Measurements from ENCODE around the gene LRRC8D. TPM values are rescaled to one million over a fixed set of nuclear protein-coding genes. Genes with fewer than 3 reads are reported as not detected.
A peak's percentile ranks its signal among the peaks of the same experiment; 100 is the strongest.

LRRC8D gene
- total and polyA plus RNA-seq, 2 donors from 2014 or later: 16.3 to 36.6 TPM

DNA sequence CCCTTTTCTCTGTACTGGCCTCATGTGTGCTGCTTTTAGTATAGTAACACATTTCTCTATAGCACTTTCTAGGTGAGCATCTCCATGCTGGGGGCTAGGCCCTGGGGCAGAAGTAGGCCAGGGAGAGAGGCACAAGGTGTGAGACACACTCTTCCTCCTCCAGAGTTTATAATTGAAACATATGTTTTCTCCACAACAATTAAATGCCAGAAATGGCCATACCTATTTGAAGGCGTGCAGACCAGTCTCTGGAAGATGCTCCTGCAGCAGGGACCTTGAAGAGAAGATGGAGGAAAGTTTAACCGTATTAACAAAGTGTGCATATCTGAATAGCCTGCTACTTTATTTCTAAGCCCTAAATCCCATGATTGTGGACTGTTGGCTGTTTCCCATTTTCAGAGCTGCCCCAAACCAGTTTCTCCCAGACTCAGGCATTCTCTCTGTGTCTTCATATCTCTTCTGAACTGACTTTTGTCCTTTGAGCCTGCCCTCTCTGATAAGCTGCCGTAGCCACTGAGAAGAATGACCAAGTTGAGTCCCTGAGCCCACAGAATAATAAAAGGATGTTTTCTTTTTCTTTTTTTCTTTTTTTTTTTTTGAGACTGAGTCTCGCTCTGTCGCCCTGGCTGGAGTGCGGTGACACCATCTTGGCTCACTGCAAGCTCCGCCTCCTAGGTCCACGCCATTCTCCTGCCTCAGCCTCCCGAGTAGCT, 81.3 kb downstream of the LRRC8D start:
- no peak for DNase-seq
- Histone ChIP-seq H3K27ac (ENCODE audit: low read depth in 2 of 2, low read length in 2 of 2) (no peak overlapping the region), H3K4me3 (ENCODE audit: low read length in 3 of 3) (no peak overlapping the region), H3K4me1 (ENCODE audit: control insufficient read depth in 2 of 3, insufficient read depth in 2 of 3, low read depth in 1 of 3, low read length in 3 of 3) (peaks cover 4 to 6% (median 5%) of the 10 kb centered on the region in 3 donors), H3K9me3 (ENCODE audit: control insufficient read depth in 2 of 3, insufficient read depth in 1 of 3, low read length in 3 of 3) (no peaks in the 10 kb centered on the region), H3K27me3 (ENCODE audit: control insufficient read depth, insufficient read depth, low read length) (no peaks in the 10 kb centered on the region), H3K36me3 (ENCODE audit: control insufficient read depth in 2 of 3, insufficient read depth in 3 of 3, low read length in 3 of 3) (peaks cover 0 to 2% (median 0%) of the 10 kb centered on the region in 3 donors), H3K9ac (ENCODE audit: low read length in 3 of 3) (no peak overlapping the region)
- intact Hi-C loops (cut with DNase I): no loop called here
- no peak for FAIRE-seq
- TF ChIP-seq, protein P1, sequence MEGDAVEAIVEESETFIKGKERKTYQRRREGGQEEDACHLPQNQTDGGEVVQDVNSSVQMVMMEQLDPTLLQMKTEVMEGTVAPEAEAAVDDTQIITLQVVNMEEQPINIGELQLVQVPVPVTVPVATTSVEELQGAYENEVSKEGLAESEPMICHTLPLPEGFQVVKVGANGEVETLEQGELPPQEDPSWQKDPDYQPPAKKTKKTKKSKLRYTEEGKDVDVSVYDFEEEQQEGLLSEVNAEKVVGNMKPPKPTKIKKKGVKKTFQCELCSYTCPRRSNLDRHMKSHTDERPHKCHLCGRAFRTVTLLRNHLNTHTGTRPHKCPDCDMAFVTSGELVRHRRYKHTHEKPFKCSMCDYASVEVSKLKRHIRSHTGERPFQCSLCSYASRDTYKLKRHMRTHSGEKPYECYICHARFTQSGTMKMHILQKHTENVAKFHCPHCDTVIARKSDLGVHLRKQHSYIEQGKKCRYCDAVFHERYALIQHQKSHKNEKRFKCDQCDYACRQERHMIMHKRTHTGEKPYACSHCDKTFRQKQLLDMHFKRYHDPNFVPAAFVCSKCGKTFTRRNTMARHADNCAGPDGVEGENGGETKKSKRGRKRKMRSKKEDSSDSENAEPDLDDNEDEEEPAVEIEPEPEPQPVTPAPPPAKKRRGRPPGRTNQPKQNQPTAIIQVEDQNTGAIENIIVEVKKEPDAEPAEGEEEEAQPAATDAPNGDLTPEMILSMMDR (IDR thresholded peaks at IDR 0.05; ENCODE audit: borderline replicate concordance, extremely low read depth, insufficient read depth): no peak

DNA sequence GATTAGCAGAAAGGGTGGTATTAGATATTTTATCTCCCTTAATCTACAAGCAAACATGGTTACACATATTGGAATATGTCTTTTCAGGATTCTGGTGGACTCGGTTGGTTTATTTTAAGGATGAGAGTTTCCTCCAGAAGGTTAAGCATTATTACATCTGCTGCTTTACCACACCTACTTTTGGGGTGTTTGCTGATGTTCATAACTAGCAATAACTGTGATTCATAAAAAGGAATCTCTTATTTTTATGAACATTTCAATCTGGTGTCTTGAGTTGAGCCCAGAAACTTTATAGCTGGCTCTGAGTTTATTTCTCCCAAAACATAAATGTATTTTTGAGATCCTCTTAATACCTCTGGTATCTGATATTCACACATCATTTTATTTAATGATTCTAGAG, 82.7 kb downstream of the LRRC8D start:
- TF ChIP-seq, protein P1 (IDR thresholded peaks at IDR 0.05; ENCODE audit: borderline replicate concordance, extremely low read depth, insufficient read depth): no peak
- no peak for DNase-seq
- Histone ChIP-seq H3K27ac (ENCODE audit: low read depth in 2 of 2, low read length in 2 of 2) (no peak overlapping the region), H3K4me1 (ENCODE audit: control insufficient read depth in 2 of 3, insufficient read depth in 2 of 3, low read depth in 1 of 3, low read length in 3 of 3) (peaks cover 4 to 6% (median 5%) of the 10 kb centered on the region in 3 donors), H3K9me3 (ENCODE audit: control insufficient read depth in 2 of 3, insufficient read depth in 1 of 3, low read length in 3 of 3) (no peaks in the 10 kb centered on the region), H3K4me3 (ENCODE audit: low read length in 3 of 3) (no peak overlapping the region), H3K36me3 (ENCODE audit: control insufficient read depth in 2 of 3, insufficient read depth in 3 of 3, low read length in 3 of 3) (peaks cover 0 to 2% (median 0%) of the 10 kb centered on the region in 3 donors), H3K27me3 (ENCODE audit: control insufficient read depth, insufficient read depth, low read length) (no peaks in the 10 kb centered on the region), H3K9ac (ENCODE audit: low read length in 3 of 3) (no peak overlapping the region)
- intact Hi-C loops (cut with DNase I): no loop called here
- no peak for FAIRE-seq

DNA sequence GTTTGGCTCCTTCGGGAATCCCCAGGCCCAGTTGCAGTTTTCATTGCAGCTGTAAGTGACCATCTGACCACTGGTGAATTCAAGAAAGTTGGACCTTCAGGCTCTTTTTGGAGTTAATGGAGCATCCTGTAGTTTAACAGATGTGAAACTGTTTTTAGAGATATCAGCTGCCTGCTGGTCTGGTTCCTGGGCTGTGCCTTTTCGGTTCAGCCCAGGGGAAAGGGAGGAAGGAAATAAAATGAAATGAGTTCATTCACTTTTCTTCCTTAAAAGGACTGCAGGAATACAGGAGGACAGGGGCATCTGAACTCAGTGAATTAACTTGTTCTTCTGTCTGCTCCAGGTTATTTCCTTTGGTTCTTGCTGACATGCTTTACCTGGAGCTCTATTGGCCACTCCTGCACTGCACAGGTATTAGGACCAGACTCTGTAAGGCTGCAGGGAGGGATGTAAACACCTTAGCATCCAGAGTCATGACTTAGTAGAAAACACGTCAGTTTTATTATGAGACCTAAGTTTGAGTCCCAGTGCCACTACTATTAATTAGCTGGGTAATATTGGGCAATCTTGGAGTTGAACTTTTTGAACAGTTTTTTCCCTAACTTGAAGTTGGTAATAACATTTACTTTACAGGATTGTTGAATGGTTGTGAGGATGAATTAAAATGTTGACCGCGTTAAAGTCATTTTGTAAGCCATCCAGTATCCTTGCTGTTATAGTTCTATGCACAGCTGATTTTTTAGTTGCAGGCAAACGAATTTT, 83.6 kb downstream of the LRRC8D start:
- peak in 2 of 5 donors; percentile 31 to 55 for DNase-seq
- H3K9ac ChIP-seq (ENCODE audit: low read length in 3 of 3): no peak overlapping the region
- H3K27ac ChIP-seq (ENCODE audit: low read depth in 2 of 2, low read length in 2 of 2): no peak overlapping the region
- peaks cover 4 to 6% (median 5%) of the 10 kb centered on the region in 3 donors for H3K4me1 ChIP-seq (ENCODE audit: control insufficient read depth in 2 of 3, insufficient read depth in 2 of 3, low read depth in 1 of 3, low read length in 3 of 3)
- H3K9me3 ChIP-seq (ENCODE audit: control insufficient read depth in 2 of 3, insufficient read depth in 1 of 3, low read length in 3 of 3): no peaks in the 10 kb centered on the region
- H3K27me3 ChIP-seq (ENCODE audit: control insufficient read depth, insufficient read depth, low read length): no peaks in the 10 kb centered on the region
- no peak overlapping the region for H3K4me3 ChIP-seq (ENCODE audit: low read length in 3 of 3)
- intact Hi-C loops (cut with DNase I): no loop called here
- peaks cover 0 to 2% (median 0%) of the 10 kb centered on the region in 3 donors for H3K36me3 ChIP-seq (ENCODE audit: control insufficient read depth in 2 of 3, insufficient read depth in 3 of 3, low read length in 3 of 3)
- FAIRE-seq: no peak
- TF ChIP-seq, protein P1 (IDR thresholded peaks at IDR 0.05; ENCODE audit: borderline replicate concordance, extremely low read depth, insufficient read depth): no peak

All from kidney (tissue), 14 donors.